Esophagus muscularis mucosa (tissue), 4 donors: Measurements from ENCODE around the gene ADAMTS17.

Experiments used
- EP300 ChIP-seq: sonication (generic); formaldehyde crosslinking; IDR thresholded peaks from one replicate; pipeline ENCODE4 v1.6.1; 2017; ENCODE audit warnings: antibody characterized with exemption
- POLR2A ChIP-seq: fragments of 450-650 bp; IDR thresholded peaks from one replicate; pipeline ENCODE4 v1.6.1; 2017; ENCODE audit warnings: antibody characterized with exemption, moderate library complexity, mild to moderate bottlenecking, low read depth
- POLR2AphosphoS5 ChIP-seq, 2 donors: sonication (generic); formaldehyde crosslinking; IDR thresholded peaks; one replicate each; pipeline ENCODE4 v1.6.1; 2017; ENCODE audit warnings: antibody characterized with exemption in 2 of 2
- TF ChIP-seq, protein P1 (sequence below), 3 experiments: fragments of 200-600 bp in 2 of 3; fragments of 450-650 bp in 1 of 3; sonication (generic) in 2 of 3; IDR thresholded peaks; one replicate each; pipeline ENCODE4 v1.5.1; 2017 to 2019; ENCODE audit warnings: antibody characterized with exemption in 3 of 3, mild to moderate bottlenecking in 2 of 3, moderate library complexity in 1 of 3

GRCh38 chr15:100016632-100017031, 325.1 kb downstream of the ADAMTS17 start:
- TF ChIP-seq POLR2AphosphoS5 (IDR thresholded peaks at IDR 0.05): no peak
- no peak for TF ChIP-seq EP300
- TF ChIP-seq, protein P1, sequence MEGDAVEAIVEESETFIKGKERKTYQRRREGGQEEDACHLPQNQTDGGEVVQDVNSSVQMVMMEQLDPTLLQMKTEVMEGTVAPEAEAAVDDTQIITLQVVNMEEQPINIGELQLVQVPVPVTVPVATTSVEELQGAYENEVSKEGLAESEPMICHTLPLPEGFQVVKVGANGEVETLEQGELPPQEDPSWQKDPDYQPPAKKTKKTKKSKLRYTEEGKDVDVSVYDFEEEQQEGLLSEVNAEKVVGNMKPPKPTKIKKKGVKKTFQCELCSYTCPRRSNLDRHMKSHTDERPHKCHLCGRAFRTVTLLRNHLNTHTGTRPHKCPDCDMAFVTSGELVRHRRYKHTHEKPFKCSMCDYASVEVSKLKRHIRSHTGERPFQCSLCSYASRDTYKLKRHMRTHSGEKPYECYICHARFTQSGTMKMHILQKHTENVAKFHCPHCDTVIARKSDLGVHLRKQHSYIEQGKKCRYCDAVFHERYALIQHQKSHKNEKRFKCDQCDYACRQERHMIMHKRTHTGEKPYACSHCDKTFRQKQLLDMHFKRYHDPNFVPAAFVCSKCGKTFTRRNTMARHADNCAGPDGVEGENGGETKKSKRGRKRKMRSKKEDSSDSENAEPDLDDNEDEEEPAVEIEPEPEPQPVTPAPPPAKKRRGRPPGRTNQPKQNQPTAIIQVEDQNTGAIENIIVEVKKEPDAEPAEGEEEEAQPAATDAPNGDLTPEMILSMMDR (IDR thresholded peaks at IDR 0.05): no peak
- TF ChIP-seq POLR2A: no peak
